Activated T-helper 17 cell treated with anti-CD3 and anti-CD28 coated beads, Interleukin-2, amount 50 U/mL, for 72 hours (primary cell): ENCODE measurements around the gene ACTC1. TPM values are rescaled to one million over a fixed set of nuclear protein-coding genes. Genes with fewer than 3 reads are reported as not detected.
"Not testable (repeated sequence)": the region's sequence is repeated elsewhere in the genome, so short reads cannot be mapped to it uniquely, and the experiment has no call there.

Experiments
- ATAC-seq: fragments of 150-1000 bp; cut with Tn5 transposase; replicated peaks from 2 replicates; pipeline ENCODE4 v1.10.0; 2021; ENCODE audit warnings: mild to moderate bottlenecking, moderate library complexity
- H3K27ac Mint-ChIP-seq: one replicate; pipeline ENCODE4 v1.8.0; 2022; ENCODE audit warnings: mixed read lengths
- H3K27me3 Mint-ChIP-seq: one replicate; pipeline ENCODE4 v1.8.0; 2022; ENCODE audit warnings: mixed read lengths
- H3K36me3 Mint-ChIP-seq: one replicate; pipeline ENCODE4 v1.8.0; 2022; ENCODE audit warnings: low read depth, mild to moderate bottlenecking, mixed read lengths
- H3K4me1 Mint-ChIP-seq: one replicate; pipeline ENCODE4 v1.8.0; 2022; ENCODE audit warnings: mixed read lengths
- H3K4me3 Mint-ChIP-seq: one replicate; pipeline ENCODE4 v1.8.0; 2022; ENCODE audit warnings: mild to moderate bottlenecking, mixed read lengths
- H3K9me3 Mint-ChIP-seq: one replicate; pipeline ENCODE4 v1.8.0; 2022; ENCODE audit warnings: mixed read lengths
- total RNA-seq, 2 donors: library from RNA; stranded (reverse); gene quantifications; one replicate each; pipeline ENCODE4 v1.2.3, GENCODE V29; 2022

ACTC1 gene
- total RNA-seq = not detected

GRCh38 chr15:34795267-34796081 lies at the start of gene ACTC1:
TSS of gene ACTC1 (minus strand) at chr15:34795549. CDS start at chr15:34794808, 741 bp downstream.
- Mint-ChIP-seq H3K36me3 (no peaks in the 10 kb centered on the region), H3K4me3 (no peak within 1 kb of the TSS), H3K27ac (no peak within 1 kb of the TSS), H3K27me3 (peaks cover 56% of the 10 kb centered on the region), H3K4me1 (no peaks in the 10 kb centered on the region), H3K9me3 (no peaks in the 10 kb centered on the region)
- ATAC-seq = no peak

DNA sequence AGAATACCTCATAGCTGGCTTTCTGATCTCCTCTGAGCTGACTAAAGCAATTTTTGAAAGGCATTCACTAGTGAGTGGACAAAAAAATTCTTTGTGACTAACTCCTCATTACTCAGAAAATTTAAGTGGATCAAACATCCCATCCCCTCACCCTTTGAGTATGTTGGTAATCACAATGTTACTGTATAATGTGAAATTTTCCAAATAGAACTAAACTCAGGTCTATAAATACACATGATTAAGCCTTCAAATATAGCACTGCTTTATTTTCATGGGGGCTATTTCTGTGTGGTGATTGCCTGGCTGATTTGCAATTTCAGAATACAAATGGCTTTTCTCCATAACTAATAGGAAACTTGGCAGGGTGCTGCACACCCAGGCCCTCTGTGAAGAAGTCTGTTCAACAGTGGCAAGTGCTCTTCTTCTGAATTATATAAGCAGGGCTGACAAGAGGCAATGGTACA lies 45.9 kb upstream of the ACTC1 start:
- ATAC-seq = no peak
- Mint-ChIP-seq H3K4me3 (no peak overlapping the region), H3K27ac (no peak overlapping the region), H3K9me3 (no peaks in the 10 kb centered on the region), H3K27me3 (peaks cover 3% of the 10 kb centered on the region), H3K4me1 (no peaks in the 10 kb centered on the region), H3K36me3 (no peaks in the 10 kb centered on the region)

DNA sequence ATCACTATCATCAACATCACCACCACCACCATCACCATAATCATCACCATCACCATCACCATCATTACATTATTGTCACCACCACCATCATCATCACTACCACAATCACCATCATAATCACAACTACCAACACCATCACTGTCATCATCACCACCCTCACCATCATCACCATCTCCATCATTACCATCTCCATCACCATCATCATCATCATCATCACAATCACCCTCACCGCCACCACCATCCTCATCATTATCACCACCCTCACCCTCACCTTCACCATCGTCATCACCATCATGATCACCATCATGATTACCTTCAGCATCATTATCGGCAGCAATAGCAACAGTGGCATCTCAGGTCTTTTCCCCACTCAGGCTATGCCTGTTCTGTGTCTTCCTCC lies 42.9 kb upstream of the ACTC1 start:
- Mint-ChIP-seq H3K9me3 (peaks cover 5% of the 10 kb centered on the region), H3K27ac (no peak overlapping the region), H3K4me3 (no peak overlapping the region), H3K36me3 (no peaks in the 10 kb centered on the region), H3K27me3 (peaks cover 10% of the 10 kb centered on the region), H3K4me1 (no peaks in the 10 kb centered on the region)
- ATAC-seq = no peak

- H3K27me3 Mint-ChIP-seq = peaks cover 10% of the 10 kb centered on the region
Observed at GRCh38 chr15:34837246-34838016, 42.1 kb upstream of the ACTC1 start.

DNA sequence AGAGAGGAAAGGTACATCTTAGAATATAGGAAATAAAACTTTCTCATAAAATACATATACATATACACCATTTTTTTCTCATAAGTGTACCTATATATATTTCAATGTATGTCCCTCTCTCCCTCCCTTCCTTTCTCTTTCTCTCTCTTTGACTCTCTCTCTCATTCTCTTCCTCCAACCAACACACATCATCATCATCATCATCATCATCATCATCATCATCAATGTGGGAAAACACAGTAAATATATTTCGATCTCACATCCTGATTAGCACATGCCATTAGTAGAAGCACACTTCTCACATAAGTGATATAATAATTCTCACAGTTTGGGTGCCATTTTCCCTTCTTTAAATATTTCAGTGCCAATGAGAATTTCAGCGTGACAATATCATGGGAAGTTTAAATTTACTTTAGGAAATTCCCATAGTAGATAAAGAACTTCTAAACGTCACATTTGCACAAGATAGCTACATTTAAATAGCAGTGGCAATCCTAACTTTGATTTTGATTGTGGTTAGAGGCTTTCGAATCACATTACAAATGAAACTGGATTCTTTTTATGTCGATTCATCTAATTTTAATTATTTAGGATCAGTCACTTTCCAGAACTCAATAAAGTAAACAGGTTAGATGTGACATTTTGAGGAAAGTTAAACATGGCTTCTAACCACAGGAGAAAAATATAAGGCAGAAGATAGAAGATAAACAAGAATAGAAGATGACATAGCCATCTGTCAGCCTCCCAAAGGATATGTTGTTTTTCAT lies 33.0 kb upstream of the ACTC1 start:
- peaks cover 17% of the 10 kb centered on the region for H3K27me3 Mint-ChIP-seq
- H3K27ac Mint-ChIP-seq = no peak overlapping the region
- ATAC-seq = no peak
- no peaks in the 10 kb centered on the region for H3K4me1 Mint-ChIP-seq
- H3K9me3 Mint-ChIP-seq = no peaks in the 10 kb centered on the region
- H3K36me3 Mint-ChIP-seq = no peaks in the 10 kb centered on the region
- H3K4me3 Mint-ChIP-seq = no peak overlapping the region

More at GRCh38 chr15:34837246-34838016, 42.1 kb upstream of the ACTC1 start:
- H3K27ac Mint-ChIP-seq = no peak overlapping the region
- ATAC-seq = no peak
- no peaks in the 10 kb centered on the region for H3K36me3 Mint-ChIP-seq
- H3K4me1 Mint-ChIP-seq = no peaks in the 10 kb centered on the region
- H3K9me3 Mint-ChIP-seq = peaks cover 5% of the 10 kb centered on the region
- H3K4me3 Mint-ChIP-seq = no peak overlapping the region

DNA sequence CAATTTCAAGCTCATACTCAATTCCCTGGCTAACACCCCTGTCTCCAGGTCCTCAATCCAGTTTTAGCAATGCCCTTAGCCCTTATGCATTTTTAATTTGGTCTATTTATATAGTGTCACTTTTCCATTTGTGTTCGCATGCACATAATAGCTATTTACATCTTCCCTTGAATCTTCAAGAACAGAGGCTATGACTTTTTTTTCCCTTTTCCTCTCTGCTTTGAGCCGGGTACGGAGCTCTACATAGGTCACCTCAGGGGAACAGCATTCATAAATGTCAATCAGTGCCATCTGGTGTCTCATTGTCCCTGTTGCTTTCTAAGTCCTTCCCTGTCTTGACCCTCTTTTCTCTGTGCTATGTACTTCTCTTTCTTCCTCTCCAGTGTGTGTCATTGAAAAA lies 26.5 kb upstream of the ACTC1 start:
- Mint-ChIP-seq H3K27ac (no peak overlapping the region), H3K9me3 (peaks cover 3% of the 10 kb centered on the region), H3K4me3 (no peak overlapping the region), H3K36me3 (no peaks in the 10 kb centered on the region), H3K4me1 (no peaks in the 10 kb centered on the region), H3K27me3 (peaks cover 35% of the 10 kb centered on the region)
- no peak for ATAC-seq

DNA sequence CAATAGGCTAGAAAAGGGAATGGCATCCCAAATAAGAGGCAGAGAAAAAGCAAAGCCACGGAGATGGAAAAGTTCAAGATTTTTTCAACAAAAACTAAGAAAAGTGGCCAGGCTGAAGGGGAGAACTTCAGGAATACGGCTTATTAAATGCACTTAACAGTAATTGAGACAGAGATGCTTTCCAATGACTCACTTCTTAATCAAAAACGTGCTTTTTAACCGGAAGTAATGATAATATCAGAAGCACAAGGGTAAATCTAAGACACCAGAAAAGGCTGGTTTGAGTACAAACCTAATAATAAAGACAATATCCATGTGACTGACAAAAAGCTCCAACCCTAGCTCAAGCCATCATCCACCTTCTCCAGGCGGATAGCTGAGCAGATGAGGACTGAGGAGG lies 24.8 kb upstream of the ACTC1 start:
- Mint-ChIP-seq H3K27ac (no peak overlapping the region), H3K9me3 (peaks cover 3% of the 10 kb centered on the region), H3K27me3 (peaks cover 33% of the 10 kb centered on the region), H3K4me1 (no peaks in the 10 kb centered on the region), H3K36me3 (no peaks in the 10 kb centered on the region), H3K4me3 (no peak overlapping the region)
- no peak for ATAC-seq

DNA sequence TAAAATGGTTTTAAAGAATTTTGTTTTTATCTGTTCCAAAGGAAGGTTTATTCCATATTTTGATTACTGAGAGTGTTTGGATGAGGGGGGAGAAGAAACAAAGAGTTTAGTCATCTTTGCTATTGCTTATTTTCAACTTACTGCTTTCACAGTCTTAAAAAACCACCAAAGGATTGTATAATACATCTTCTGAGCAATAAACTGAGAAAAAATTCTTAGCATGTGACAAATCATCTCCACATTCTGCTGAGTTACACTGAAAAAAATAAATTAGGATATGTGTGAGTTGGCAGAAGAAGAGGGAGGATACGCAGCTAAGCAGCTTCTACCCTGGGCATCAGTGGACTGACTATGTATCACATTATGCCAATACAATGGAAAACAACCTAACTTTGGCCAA lies 23.2 kb upstream of the ACTC1 start:
- Mint-ChIP-seq H3K4me1 (no peaks in the 10 kb centered on the region), H3K27ac (no peak overlapping the region), H3K36me3 (no peaks in the 10 kb centered on the region), H3K9me3 (peaks cover 3% of the 10 kb centered on the region), H3K27me3 (peaks cover 37% of the 10 kb centered on the region), H3K4me3 (no peak overlapping the region)
- no peak for ATAC-seq

DNA sequence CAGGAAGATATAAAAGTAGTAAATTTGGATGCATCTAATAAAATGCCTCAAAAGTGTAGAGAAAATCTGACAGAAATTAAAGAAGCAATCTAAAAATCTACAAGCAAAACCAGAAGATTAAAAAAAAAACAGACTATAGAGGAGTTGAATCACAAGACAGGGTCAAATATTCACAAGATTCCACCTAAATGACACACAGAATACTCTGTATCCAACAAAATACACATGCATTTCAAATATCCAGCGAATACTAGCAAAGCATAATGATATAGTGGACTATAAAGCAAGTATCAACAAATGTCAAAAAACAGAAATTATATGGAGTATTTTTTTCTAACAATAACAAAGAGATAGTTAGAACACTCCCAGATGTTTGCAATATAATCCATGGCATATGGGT lies 20.5 kb upstream of the ACTC1 start:
- Mint-ChIP-seq H3K27me3 (peaks cover 29% of the 10 kb centered on the region), H3K4me1 (no peaks in the 10 kb centered on the region), H3K27ac (no peak overlapping the region), H3K9me3 (no peaks in the 10 kb centered on the region), H3K36me3 (no peaks in the 10 kb centered on the region), H3K4me3 (no peak overlapping the region)
- ATAC-seq = no peak

GRCh38 chr15:34813446-34814190 lies 18.3 kb upstream of the ACTC1 start:
- Mint-ChIP-seq H3K4me3 (no peak overlapping the region), H3K36me3 (no peaks in the 10 kb centered on the region), H3K27ac (no peak overlapping the region), H3K27me3 (peaks cover 33% of the 10 kb centered on the region), H3K9me3 (no peaks in the 10 kb centered on the region), H3K4me1 (no peaks in the 10 kb centered on the region)
- no peak for ATAC-seq

GRCh38 chr15:34812868-34813365 lies 17.6 kb upstream of the ACTC1 start:
- not testable (repeated sequence) for H3K4me3 Mint-ChIP-seq, H3K36me3 Mint-ChIP-seq, ATAC-seq, H3K4me1 Mint-ChIP-seq, H3K27ac Mint-ChIP-seq, H3K9me3 Mint-ChIP-seq
- H3K27me3 Mint-ChIP-seq = peaks cover 33% of the 10 kb centered on the region

GRCh38 chr15:34812369-34812768 lies 17.0 kb upstream of the ACTC1 start:
- Mint-ChIP-seq H3K4me3 (no peak overlapping the region), H3K27me3 (peaks cover 33% of the 10 kb centered on the region), H3K36me3 (no peaks in the 10 kb centered on the region), H3K27ac (no peak overlapping the region), H3K4me1 (no peaks in the 10 kb centered on the region), H3K9me3 (no peaks in the 10 kb centered on the region)
- no peak for ATAC-seq

GRCh38 chr15:34810443-34811129 lies 15.2 kb upstream of the ACTC1 start:
- Mint-ChIP-seq H3K4me3 (no peak overlapping the region), H3K9me3 (peaks cover 3% of the 10 kb centered on the region), H3K27ac (no peak overlapping the region), H3K36me3 (no peaks in the 10 kb centered on the region), H3K4me1 (no peaks in the 10 kb centered on the region), H3K27me3 (peaks cover 42% of the 10 kb centered on the region)
- no peak for ATAC-seq
